NCI-H774 (cell line): ENCODE measurements around the gene STAT3.

Experiments
- DNase-seq: peaks from one replicate; lab custom pipeline; 2025; lab: John Stamatoyannopoulos, UW

Gene STAT3

GRCh38 chr17:42294469-42295398 is 93.5 kb downstream of the STAT3 start:
- no peak for DNase-seq

GRCh38 chr17:42291129-42291528 is 97.1 kb downstream of the STAT3 start:
- no peak for DNase-seq

GRCh38 chr17:42290577-42290976 is 97.7 kb downstream of the STAT3 start:
- DNase-seq = no peak

- no peak for DNase-seq
Measured at GRCh38 chr17:42289611-42290181, 98.5 kb downstream of the STAT3 start.

- DNase-seq = peak; percentile 69
Measured at GRCh38 chr17:42288803-42289610, 99.2 kb downstream of the STAT3 start.

GRCh38 chr17:42287977-42288802 is 100.1 kb downstream of the STAT3 start, which contains the start of gene STAT5A:
Gene STAT5A, plus strand, starts transcription at chr17:42288498. Its CDS starts 914 bp downstream, at chr17:42289412.
- peak; percentile 79 for DNase-seq

- no peak for DNase-seq
Measured at GRCh38 chr17:42287305-42287976, 100.8 kb downstream of the STAT3 start.

- DNase-seq = no peak
Measured at GRCh38 chr17:42286411-42287221, 101.6 kb downstream of the STAT3 start.

- no peak for DNase-seq
Measured at GRCh38 chr17:42285346-42286050, 102.7 kb downstream of the STAT3 start.

GRCh38 chr17:42284566-42284965 is 103.7 kb downstream of the STAT3 start:
- no peak for DNase-seq

- DNase-seq = no peak
Measured at GRCh38 chr17:42284024-42284369, 104.2 kb downstream of the STAT3 start.

GRCh38 chr17:42283241-42284023 is 104.8 kb downstream of the STAT3 start:
- no peak for DNase-seq

- DNase-seq = no peak
Measured at GRCh38 chr17:42282478-42283080, 105.7 kb downstream of the STAT3 start.

- DNase-seq = peak; percentile 93
Measured at GRCh38 chr17:42281571-42282096, 106.6 kb downstream of the STAT3 start.

GRCh38 chr17:42279776-42280630 is 108.2 kb downstream of the STAT3 start:
- DNase-seq = no peak

- peak; percentile 27 for DNase-seq
Measured at GRCh38 chr17:42277342-42277712, 110.9 kb downstream of the STAT3 start.
